Smooth muscle cell (in vitro differentiated cells): ENCODE results near the gene MRPL14. TPM values are rescaled to one million over a fixed set of nuclear protein-coding genes. Genes with fewer than 3 reads are reported as not detected.

Experiments used
- DNase-seq: peaks from one replicate; lab custom pipeline; 2025; ENCODE audit not compliant: unreplicated experiment; lab: John Stamatoyannopoulos, UW
- H2AFZ ChIP-seq: fragments of 200-600 bp; sonication (generic); 2 replicates; pipeline ENCODE4 v1.6.0; 2016; ENCODE audit warnings: antibody characterized with exemption, low read depth, mild to moderate bottlenecking
- H3F3A ChIP-seq: fragments of 200-600 bp; sonication (generic); 2 replicates; pipeline ENCODE4 v1.6.0; 2017; ENCODE audit warnings: antibody characterized with exemption, low read depth
- H3K27ac ChIP-seq: fragments of 200-600 bp; sonication (generic); 2 replicates; pipeline ENCODE4 v1.5.1; 2016; ENCODE audit warnings: low read depth, mild to moderate bottlenecking
- H3K27me3 ChIP-seq: fragments of 200-600 bp; sonication (generic); 2 replicates; pipeline ENCODE4 v1.6.1; 2016; ENCODE audit warnings: low read depth, mild to moderate bottlenecking
- H3K36me3 ChIP-seq: fragments of 200-600 bp; sonication (generic); 2 replicates; pipeline ENCODE4 v1.5.1; 2016; ENCODE audit warnings: low read depth
- H3K4me1 ChIP-seq: fragments of 200-600 bp; sonication (generic); 2 replicates; pipeline ENCODE4 v1.5.1; 2016; ENCODE audit warnings: low read depth
- H3K4me2 ChIP-seq: fragments of 200-600 bp; sonication (generic); 2 replicates; pipeline ENCODE4 v1.6.0; 2016; ENCODE audit warnings: mild to moderate bottlenecking
- H3K4me3 ChIP-seq: fragments of 200-600 bp; sonication (generic); 2 replicates; pipeline ENCODE4 v1.5.1; 2016; ENCODE audit warnings: mild to moderate bottlenecking
- H3K79me2 ChIP-seq: fragments of 200-600 bp; sonication (generic); 2 replicates; pipeline ENCODE4 v1.6.0; 2016; ENCODE audit warnings: low read depth, mild to moderate bottlenecking
- H3K9ac ChIP-seq: fragments of 200-600 bp; sonication (generic); 2 replicates; pipeline ENCODE4 v1.6.0; 2016; ENCODE audit warnings: low read depth
- H3K9me3 ChIP-seq: fragments of 200-600 bp; sonication (generic); replicated peaks from 2 replicates; pipeline ENCODE4 v1.5.1; 2016; ENCODE audit warnings: low read depth
- H4K20me1 ChIP-seq: fragments of 200-600 bp; sonication (generic); 2 replicates; pipeline ENCODE4 v1.6.0; 2016; ENCODE audit warnings: low read depth
- CTCF ChIP-seq: fragments of 200-600 bp; sonication (generic); IDR thresholded peaks from 2 replicates; pipeline ENCODE4 v1.5.1; 2017; ENCODE audit warnings: borderline replicate concordance, mild to moderate bottlenecking, antibody characterized with exemption; ENCODE audit not compliant: insufficient read depth, poor library complexity, severe bottlenecking
- WGBS: methylation state at CpG from one replicate; pipeline ENCODE4 v1.1.7; 2016; ENCODE audit warnings: low lambda C conversion rate; 5-methylcytosine and 5-hydroxymethylcytosine counted together
- polyA plus RNA-seq: library from polyadenylated mRNA; unstranded; fragments of >200 nt; fragmentation: Nextera tagmentation; extraction: Ambion mirVana; gene quantifications from 2 replicates; pipeline ENCODE4 v1.2.1, GENCODE V29; 2016
- total RNA-seq: library from RNA; depleted of rRNA; stranded (reverse); fragments of >200 nt; gene quantifications from 2 replicates; pipeline ENCODE4 v1.2.3, GENCODE V29; 2014

Gene MRPL14
- total and polyA plus RNA-seq, 2 experiments from 2014 or later, result 53.4 to 97.9 TPM

GRCh38 chr6:44151348-44152108, 24.3 kb upstream of the MRPL14 start:
- H3K4me2 ChIP-seq, result no peak overlapping the region
- H3K9ac ChIP-seq, result no peak overlapping the region
- H3K27me3 ChIP-seq, result no peaks in the 10 kb centered on the region
- no peak overlapping the region for H2AFZ ChIP-seq
- TF ChIP-seq CTCF, result peak; percentile 99
- peak; percentile 60 for DNase-seq
- no peak overlapping the region for H3K4me3 ChIP-seq
- H3F3A ChIP-seq, result peaks cover 4% of the 10 kb centered on the region
- WGBS, result 30% methylated on average over 31 of the region's 31 CpGs
- no peaks in the 10 kb centered on the region for H3K79me2 ChIP-seq
- no peaks in the 10 kb centered on the region for H3K4me1 ChIP-seq
- no peaks in the 10 kb centered on the region for H3K36me3 ChIP-seq
- H3K27ac ChIP-seq, result no peak overlapping the region
- H4K20me1 ChIP-seq, result no peaks in the 10 kb centered on the region
- H3K9me3 ChIP-seq, result no peaks in the 10 kb centered on the region

DNA sequence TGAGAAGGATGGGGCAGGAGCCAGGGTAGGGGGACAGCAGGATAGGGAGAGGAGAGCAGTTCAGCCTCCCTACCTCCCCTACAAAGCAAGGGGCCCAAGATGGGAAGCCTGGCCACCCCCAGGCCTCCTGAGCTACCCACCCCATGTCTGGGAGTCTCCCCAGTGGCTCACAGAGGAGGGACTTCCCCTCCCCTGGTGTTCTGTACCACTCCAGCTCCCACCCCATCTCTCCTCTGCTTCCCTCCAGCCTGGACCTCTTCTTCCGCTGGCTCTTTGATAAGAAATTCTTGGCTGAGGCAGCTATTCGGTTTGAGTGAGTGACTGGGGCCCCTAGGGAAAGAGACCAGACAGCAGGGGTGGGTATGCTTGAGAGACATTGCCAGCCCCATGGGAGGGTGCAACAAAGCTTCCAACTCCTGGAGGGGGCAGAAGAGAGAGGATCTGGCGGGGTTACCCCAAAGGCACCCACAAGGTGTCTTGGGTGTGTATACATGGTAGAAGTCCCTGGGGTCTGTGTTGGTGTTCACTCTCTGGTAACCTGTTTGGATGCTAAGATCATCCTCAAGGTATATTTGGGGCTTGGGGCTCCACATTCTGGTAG, 23.2 kb upstream of the MRPL14 start:
- H2AFZ ChIP-seq, result no peak overlapping the region
- no peaks in the 10 kb centered on the region for H3K79me2 ChIP-seq
- H3K36me3 ChIP-seq, result no peaks in the 10 kb centered on the region
- no peak overlapping the region for H3K9ac ChIP-seq
- no peak for TF ChIP-seq CTCF
- H3K4me3 ChIP-seq, result no peak overlapping the region
- 71% methylated on average over 3 of the region's 3 CpGs for WGBS
- H3K9me3 ChIP-seq, result no peaks in the 10 kb centered on the region
- no peaks in the 10 kb centered on the region for H3F3A ChIP-seq
- H3K27ac ChIP-seq, result no peak overlapping the region
- DNase-seq, result no peak
- H3K4me1 ChIP-seq, result no peaks in the 10 kb centered on the region
- no peaks in the 10 kb centered on the region for H4K20me1 ChIP-seq
- H3K4me2 ChIP-seq, result no peak overlapping the region
- H3K27me3 ChIP-seq, result no peaks in the 10 kb centered on the region

- no peak for TF ChIP-seq CTCF
- Histone ChIP-seq H3K79me2 (no peaks in the 10 kb centered on the region), H3K4me1 (no peaks in the 10 kb centered on the region), H3K4me2 (no peak overlapping the region), H3F3A (no peaks in the 10 kb centered on the region), H3K9me3 (no peaks in the 10 kb centered on the region), H3K27ac (no peak overlapping the region), H3K9ac (no peak overlapping the region), H4K20me1 (no peaks in the 10 kb centered on the region), H3K36me3 (no peaks in the 10 kb centered on the region), H3K4me3 (no peak overlapping the region), H3K27me3 (no peaks in the 10 kb centered on the region), H2AFZ (no peak overlapping the region)
- 97% methylated on average over 7 of the region's 7 CpGs for WGBS
- no peak for DNase-seq
These were observed 22.2 kb upstream of the MRPL14 start for GRCh38 chr6:44149369-44150012.
